ENCODE measurements around the gene NTN1.

The NTN1 gene

DNA sequence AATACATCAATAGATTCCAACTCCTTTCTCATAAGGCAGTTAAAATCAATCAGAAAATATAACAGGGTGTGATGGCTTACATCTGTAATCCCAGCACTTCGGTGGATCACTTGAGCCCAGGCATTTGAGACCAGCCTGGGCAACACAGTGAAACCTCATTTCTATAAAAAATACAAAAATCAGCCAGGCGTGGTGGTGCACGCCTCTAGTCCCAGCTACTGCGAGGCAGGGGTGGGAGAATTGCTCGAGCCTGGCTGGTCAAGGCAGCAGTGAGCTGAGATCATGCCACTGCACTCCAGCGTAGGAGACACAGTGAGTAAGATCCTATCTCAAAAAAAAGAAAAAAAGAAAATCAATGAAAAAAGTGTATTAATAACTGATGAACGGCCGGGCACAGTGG lies 258.6 kb downstream of the NTN1 start:
- peak; percentile 51 for FAIRE-seq
- no peak for DNase-seq (ENCODE audit: insufficient read length, low spot score)
- no peak for TF ChIP-seq PAX5 (IDR thresholded peaks at IDR 0.05; ENCODE audit: insufficient read depth, low read length, severe bottlenecking)
- no peak for TF ChIP-seq SPI1 (IDR thresholded peaks at IDR 0.05; ENCODE audit: low read depth, low read length)
- no peak for TF ChIP-seq POLR2AphosphoS5 (IDR thresholded peaks at IDR 0.05; ENCODE audit: low read depth, low read length)
- no peak for TF ChIP-seq POU2F2 (IDR thresholded peaks at IDR 0.05; ENCODE audit: low read depth, low read length)
- TF ChIP-seq POLR2A (IDR thresholded peaks at IDR 0.05; ENCODE audit: low read depth, low read length) = no peak
- no peak for TF ChIP-seq TAF1 (IDR thresholded peaks at IDR 0.05; ENCODE audit: low read depth, low read length)

DNA sequence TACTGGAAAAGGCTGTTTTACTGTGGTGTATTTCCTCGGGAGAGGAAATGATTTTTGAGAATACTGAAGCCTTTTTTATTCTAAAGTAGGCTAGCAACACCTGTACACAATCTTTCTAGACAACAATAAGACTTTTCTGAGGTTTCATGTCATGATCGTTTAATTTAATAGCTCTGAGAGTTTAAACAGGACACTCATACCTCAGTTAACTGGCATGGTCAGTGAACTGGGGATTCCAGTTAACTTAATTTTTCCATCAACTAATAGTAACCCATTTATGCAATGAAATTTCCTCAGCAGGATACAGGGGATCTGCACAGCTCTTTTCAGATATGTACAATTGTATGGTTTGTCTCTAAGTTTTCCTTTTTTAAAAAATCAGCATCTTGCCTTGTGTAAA lies 262.6 kb downstream of the NTN1 start:
- no peak for DNase-seq (ENCODE audit: insufficient read length, low spot score)
- TF ChIP-seq POLR2AphosphoS5 (IDR thresholded peaks at IDR 0.05; ENCODE audit: low read depth, low read length) (no peak), POLR2A (IDR thresholded peaks at IDR 0.05; ENCODE audit: low read depth, low read length) (no peak), PAX5 (IDR thresholded peaks at IDR 0.05; ENCODE audit: insufficient read depth, low read length, severe bottlenecking) (no peak), SPI1 (IDR thresholded peaks at IDR 0.05; ENCODE audit: low read depth, low read length) (no peak)
- FAIRE-seq = no peak

DNA sequence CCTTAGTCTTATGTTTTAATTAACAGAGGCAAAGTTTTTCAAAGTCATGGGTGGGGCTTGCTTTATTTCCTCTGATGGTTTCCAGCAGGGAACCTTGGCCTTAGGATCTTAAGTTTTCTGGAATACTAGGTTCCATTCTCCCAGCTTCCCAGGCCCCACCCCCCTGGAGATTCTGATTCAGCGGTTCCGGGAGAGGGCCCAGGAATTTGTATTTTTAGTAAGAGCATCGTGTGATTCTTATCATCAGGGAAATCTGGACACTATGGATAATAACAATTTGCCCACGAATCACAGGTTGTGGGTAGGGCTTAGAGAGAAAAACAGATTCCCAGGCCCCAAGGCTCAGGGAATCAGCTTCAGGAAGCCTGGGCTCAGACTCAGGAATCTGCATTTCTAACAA lies 263.6 kb downstream of the NTN1 start:
- TF ChIP-seq TAF1 (IDR thresholded peaks at IDR 0.05; ENCODE audit: low read depth, low read length) (no peak), SPI1 (IDR thresholded peaks at IDR 0.05; ENCODE audit: low read depth, low read length) (no peak), POLR2AphosphoS5 (IDR thresholded peaks at IDR 0.05; ENCODE audit: low read depth, low read length) (no peak), POU2F2 (IDR thresholded peaks at IDR 0.05; ENCODE audit: low read depth, low read length) (no peak), PAX5 (IDR thresholded peaks at IDR 0.05; ENCODE audit: insufficient read depth, low read length, severe bottlenecking) (no peak), POLR2A (IDR thresholded peaks at IDR 0.05; ENCODE audit: low read depth, low read length) (no peak)
- FAIRE-seq (no peak), DNase-seq (ENCODE audit: insufficient read length, low spot score) (no peak)

GRCh38 chr17:9285602-9286427 lies 264.5 kb downstream of the NTN1 start:
- no peak for TF ChIP-seq TAF1 (IDR thresholded peaks at IDR 0.05; ENCODE audit: low read depth, low read length)
- TF ChIP-seq PAX5 (IDR thresholded peaks at IDR 0.05; ENCODE audit: insufficient read depth, low read length, severe bottlenecking) = no peak
- TF ChIP-seq POLR2A (IDR thresholded peaks at IDR 0.05; ENCODE audit: low read depth, low read length) = no peak
- TF ChIP-seq POU2F2 (IDR thresholded peaks at IDR 0.05; ENCODE audit: low read depth, low read length) = no peak
- no peak for TF ChIP-seq POLR2AphosphoS5 (IDR thresholded peaks at IDR 0.05; ENCODE audit: low read depth, low read length)
- TF ChIP-seq SPI1 (IDR thresholded peaks at IDR 0.05; ENCODE audit: low read depth, low read length) = no peak
- FAIRE-seq (no peak), DNase-seq (ENCODE audit: insufficient read length, low spot score) (no peak)

- DNase-seq (ENCODE audit: insufficient read length, low spot score) = no peak
- no peak for FAIRE-seq
- TF ChIP-seq SPI1 (IDR thresholded peaks at IDR 0.05; ENCODE audit: low read depth, low read length) (no peak), PAX5 (IDR thresholded peaks at IDR 0.05; ENCODE audit: insufficient read depth, low read length, severe bottlenecking) (no peak), POLR2AphosphoS5 (IDR thresholded peaks at IDR 0.05; ENCODE audit: low read depth, low read length) (no peak), POU2F2 (IDR thresholded peaks at IDR 0.05; ENCODE audit: low read depth, low read length) (no peak), POLR2A (IDR thresholded peaks at IDR 0.05; ENCODE audit: low read depth, low read length) (no peak), TAF1 (IDR thresholded peaks at IDR 0.05; ENCODE audit: low read depth, low read length) (no peak)
Measured at GRCh38 chr17:9286434-9286833, 265.1 kb downstream of the NTN1 start.

GRCh38 chr17:9287306-9287705 lies 266.0 kb downstream of the NTN1 start:
- TF ChIP-seq POU2F2 (IDR thresholded peaks at IDR 0.05; ENCODE audit: low read depth, low read length) (no peak), POLR2AphosphoS5 (IDR thresholded peaks at IDR 0.05; ENCODE audit: low read depth, low read length) (no peak), TAF1 (IDR thresholded peaks at IDR 0.05; ENCODE audit: low read depth, low read length) (no peak), SPI1 (IDR thresholded peaks at IDR 0.05; ENCODE audit: low read depth, low read length) (no peak), PAX5 (IDR thresholded peaks at IDR 0.05; ENCODE audit: insufficient read depth, low read length, severe bottlenecking) (no peak), POLR2A (IDR thresholded peaks at IDR 0.05; ENCODE audit: low read depth, low read length) (no peak)
- FAIRE-seq (no peak), DNase-seq (ENCODE audit: insufficient read length, low spot score) (no peak)

- DNase-seq (ENCODE audit: insufficient read length, low spot score) (no peak), FAIRE-seq (no peak)
- TF ChIP-seq PAX5 (IDR thresholded peaks at IDR 0.05; ENCODE audit: insufficient read depth, low read length, severe bottlenecking) (no peak), POU2F2 (IDR thresholded peaks at IDR 0.05; ENCODE audit: low read depth, low read length) (no peak), POLR2AphosphoS5 (IDR thresholded peaks at IDR 0.05; ENCODE audit: low read depth, low read length) (no peak), SPI1 (IDR thresholded peaks at IDR 0.05; ENCODE audit: low read depth, low read length) (no peak), POLR2A (IDR thresholded peaks at IDR 0.05; ENCODE audit: low read depth, low read length) (no peak), TAF1 (IDR thresholded peaks at IDR 0.05; ENCODE audit: low read depth, low read length) (no peak)
Measured at GRCh38 chr17:9290226-9290613, 268.9 kb downstream of the NTN1 start.

- TF ChIP-seq POLR2A (IDR thresholded peaks at IDR 0.05; ENCODE audit: low read depth, low read length) (no peak), TAF1 (IDR thresholded peaks at IDR 0.05; ENCODE audit: low read depth, low read length) (no peak), SPI1 (IDR thresholded peaks at IDR 0.05; ENCODE audit: low read depth, low read length) (no peak), POLR2AphosphoS5 (IDR thresholded peaks at IDR 0.05; ENCODE audit: low read depth, low read length) (no peak), PAX5 (IDR thresholded peaks at IDR 0.05; ENCODE audit: insufficient read depth, low read length, severe bottlenecking) (no peak), POU2F2 (IDR thresholded peaks at IDR 0.05; ENCODE audit: low read depth, low read length) (no peak)
- DNase-seq (ENCODE audit: insufficient read length, low spot score) (peak; percentile 39), FAIRE-seq (peak; percentile 61)
Measured at GRCh38 chr17:9291912-9292560, 270.7 kb downstream of the NTN1 start.

DNA sequence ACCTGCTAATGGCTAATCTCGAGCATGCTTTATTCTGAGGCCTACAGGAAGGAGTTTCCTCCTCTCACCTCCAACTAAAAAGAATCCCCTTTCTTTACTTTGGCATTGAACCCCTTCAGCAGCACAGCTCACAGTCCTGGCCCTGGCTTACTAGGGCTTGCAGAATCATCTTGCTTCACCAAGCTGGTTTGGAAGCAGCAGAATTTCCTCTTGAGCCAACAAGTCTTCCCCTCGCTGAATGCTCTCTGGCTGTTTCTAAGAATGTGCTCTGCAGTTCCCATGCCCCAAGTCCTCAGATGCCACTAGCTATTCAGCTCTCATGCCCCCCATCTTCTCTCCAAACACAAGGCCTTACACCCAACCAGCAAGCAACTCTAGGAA lies 271.2 kb downstream of the NTN1 start:
- TF ChIP-seq TAF1 (IDR thresholded peaks at IDR 0.05; ENCODE audit: low read depth, low read length) = no peak
- TF ChIP-seq POU2F2 (IDR thresholded peaks at IDR 0.05; ENCODE audit: low read depth, low read length) = no peak
- no peak for TF ChIP-seq PAX5 (IDR thresholded peaks at IDR 0.05; ENCODE audit: insufficient read depth, low read length, severe bottlenecking)
- TF ChIP-seq POLR2A (IDR thresholded peaks at IDR 0.05; ENCODE audit: low read depth, low read length) = no peak
- no peak for TF ChIP-seq SPI1 (IDR thresholded peaks at IDR 0.05; ENCODE audit: low read depth, low read length)
- TF ChIP-seq POLR2AphosphoS5 (IDR thresholded peaks at IDR 0.05; ENCODE audit: low read depth, low read length) = no peak
- no peak for FAIRE-seq
- no peak for DNase-seq (ENCODE audit: insufficient read length, low spot score)
